H9 (cell line): Measurements from ENCODE around the gene RBL1. TPM values are rescaled to one million over a fixed set of nuclear protein-coding genes. Genes with fewer than 3 reads are reported as not detected.

ENCODE experiments used
- DNase-seq: peaks from one replicate; pipeline ENCODE4 v3.0.0-alpha.2; 2017
- H2AFZ ChIP-seq: one replicate; pipeline ENCODE4 v1.6.1; 2013; ENCODE audit warnings: mild to moderate bottlenecking, low read length, control low read depth, moderate library complexity
- H2AK5ac ChIP-seq: 2 replicates; pipeline ENCODE4 v1.6.1; 2013; ENCODE audit warnings: low read length, control low read depth, mixed read lengths; ENCODE audit not compliant: insufficient read length
- H2BK120ac ChIP-seq: one replicate; pipeline ENCODE4 v1.6.1; 2013; ENCODE audit warnings: low read depth, mild to moderate bottlenecking, low read length, control low read depth, inconsistent platforms; ENCODE audit not compliant: poor library complexity, severe bottlenecking
- H2BK12ac ChIP-seq: 2 replicates; pipeline ENCODE4 v1.6.1; 2013; ENCODE audit warnings: low read length, control low read depth, mixed read lengths, low read depth; ENCODE audit not compliant: insufficient read length
- H2BK15ac ChIP-seq: 2 replicates; pipeline ENCODE4 v1.6.1; 2013; ENCODE audit warnings: low read depth, low read length, control low read depth
- H2BK20ac ChIP-seq: one replicate; pipeline ENCODE4 v1.6.1; 2013; ENCODE audit warnings: low read depth, mild to moderate bottlenecking, low read length, control low read depth, inconsistent platforms; ENCODE audit not compliant: poor library complexity, severe bottlenecking
- H2BK5ac ChIP-seq: 2 replicates; pipeline ENCODE4 v1.6.1; 2013; ENCODE audit warnings: low read length, control low read depth, mixed read lengths; ENCODE audit not compliant: insufficient read length
- H3K14ac ChIP-seq: 2 replicates; pipeline ENCODE4 v1.6.1; 2013; ENCODE audit warnings: low read length, control low read depth; ENCODE audit not compliant: insufficient read depth
- H3K18ac ChIP-seq: 2 replicates; pipeline ENCODE4 v1.6.1; 2013; ENCODE audit warnings: low read depth, mild to moderate bottlenecking, mixed read lengths, low read length, control low read depth; ENCODE audit not compliant: insufficient read length
- H3K23ac ChIP-seq: 2 replicates; pipeline ENCODE4 v1.6.1; 2013; ENCODE audit warnings: low read length, control low read depth, mixed read lengths, low read depth; ENCODE audit not compliant: insufficient read length
- H3K23me2 ChIP-seq: 2 replicates; pipeline ENCODE4 v1.6.1; 2013; ENCODE audit warnings: low read depth, mild to moderate bottlenecking, mixed read lengths, low read length, control low read depth; ENCODE audit not compliant: insufficient read length, poor library complexity, severe bottlenecking
- H3K27ac ChIP-seq: 2 replicates; pipeline ENCODE4 v1.5.1; 2013; ENCODE audit warnings: low read length, control low read depth, mixed read lengths, low read depth; ENCODE audit not compliant: insufficient read length
- H3K27me3 ChIP-seq: 2 replicates; pipeline ENCODE4 v1.6.1; 2013; ENCODE audit warnings: low read length, control low read depth, inconsistent platforms; ENCODE audit not compliant: insufficient read depth
- H3K4ac ChIP-seq: 2 replicates; pipeline ENCODE4 v1.6.1; 2013; ENCODE audit warnings: low read depth, mild to moderate bottlenecking, control low read depth, inconsistent platforms, low read length, moderate library complexity
- H3K4me1 ChIP-seq: 2 replicates; pipeline ENCODE4 v1.6.1; 2013; ENCODE audit warnings: low read length, control low read depth, inconsistent platforms; ENCODE audit not compliant: insufficient read depth
- H3K4me2 ChIP-seq: 2 replicates; pipeline ENCODE4 v1.6.1; 2013; ENCODE audit warnings: low read length, control low read depth, mixed read lengths; ENCODE audit not compliant: insufficient read length, insufficient read depth
- H3K56ac ChIP-seq: 2 replicates; pipeline ENCODE4 v1.6.1; 2013; ENCODE audit warnings: low read depth, mild to moderate bottlenecking, mixed read lengths, low read length, control low read depth; ENCODE audit not compliant: insufficient read length
- H3K79me1 ChIP-seq: 2 replicates; pipeline ENCODE4 v1.6.1; 2013; ENCODE audit warnings: low read depth, mild to moderate bottlenecking, moderate library complexity, low read length, control low read depth, inconsistent platforms; ENCODE audit not compliant: insufficient read depth, poor library complexity, severe bottlenecking
- H3K79me2 ChIP-seq: 2 replicates; pipeline ENCODE4 v1.6.1; 2013; ENCODE audit warnings: low read length, control low read depth, inconsistent platforms; ENCODE audit not compliant: insufficient read depth
- H3K9ac ChIP-seq: 2 replicates; pipeline ENCODE4 v1.6.1; 2013; ENCODE audit warnings: low read length, control low read depth, mixed read lengths; ENCODE audit not compliant: insufficient read length; ENCODE audit errors: extremely low read depth
- H3K9me3 ChIP-seq: one replicate; pipeline ENCODE4 v1.6.1; 2013; ENCODE audit warnings: low read depth, low read length, inconsistent platforms; ENCODE audit not compliant: control insufficient read depth
- H3T11ph ChIP-seq: one replicate; pipeline ENCODE4 v1.6.1; 2013; ENCODE audit warnings: mild to moderate bottlenecking, low read length, control low read depth, inconsistent platforms
- H4K20me1 ChIP-seq: one replicate; pipeline ENCODE4 v1.6.1; 2013; ENCODE audit not compliant: control insufficient read depth, insufficient read length, insufficient read depth
- H4K5ac ChIP-seq: 2 replicates; pipeline ENCODE4 v1.6.1; 2013; ENCODE audit warnings: low read depth, mild to moderate bottlenecking, mixed read lengths, low read length, control low read depth; ENCODE audit not compliant: insufficient read length
- H4K8ac ChIP-seq: replicated peaks from 2 replicates; pipeline ENCODE4 v1.6.1; 2013; ENCODE audit warnings: low read length, control low read depth, mixed read lengths, low read depth; ENCODE audit not compliant: insufficient read length
- H4K91ac ChIP-seq: 2 replicates; pipeline ENCODE4 v1.6.1; 2013; ENCODE audit warnings: low read depth, mild to moderate bottlenecking, moderate library complexity, mixed read lengths, low read length, control low read depth; ENCODE audit not compliant: insufficient read length
- H3K27ac Mint-ChIP-seq, 3 experiments: 2 replicates in 2 of 3; 3 replicates in 1 of 3; pipeline ENCODE4 v1.8.0; 2020 to 2021; ENCODE audit warnings: mixed read lengths in 3 of 3, mild to moderate bottlenecking in 1 of 3, moderate library complexity in 1 of 3
- H3K27me3 Mint-ChIP-seq: 2 replicates; pipeline ENCODE4 v1.8.0; 2021; ENCODE audit warnings: low read depth, mild to moderate bottlenecking, moderate library complexity, mixed read lengths
- H3K36me3 Mint-ChIP-seq, 3 experiments: 2 replicates in 2 of 3; 3 replicates in 1 of 3; pipeline ENCODE4 v1.8.0; 2020 to 2021; ENCODE audit warnings: low read depth in 3 of 3, mixed read lengths in 3 of 3; ENCODE audit not compliant: insufficient read depth in 1 of 3
- H3K4me1 Mint-ChIP-seq, 2 experiments: 2 replicates each; pipeline ENCODE4 v1.8.0; 2020; ENCODE audit warnings: mixed read lengths in 2 of 2
- H3K4me3 Mint-ChIP-seq, 2 experiments: 2 replicates in 1 of 2; 3 replicates in 1 of 2; pipeline ENCODE4 v1.8.0; 2020 to 2021; ENCODE audit warnings: mild to moderate bottlenecking in 2 of 2, mixed read lengths in 2 of 2, moderate library complexity in 1 of 2
- H3K9me3 Mint-ChIP-seq, 2 experiments: 2 replicates in 1 of 2; 3 replicates in 1 of 2; pipeline ENCODE4 v1.8.0; 2020; ENCODE audit warnings: mild to moderate bottlenecking in 2 of 2, mixed read lengths in 2 of 2, moderate library complexity in 1 of 2
- CTCF ChIP-seq: fragments of 200-600 bp; sonication (generic); conservative IDR thresholded peaks from 3 replicates; pipeline ENCODE4 v1.8.0; 2021; ENCODE audit warnings: antibody characterized with exemption, mild to moderate bottlenecking
- WGBS: extraction: QIAGEN DNeasy Blood & Tissue Kit; methylation state at CpG from one replicate; pipeline ENCODE4 v1.1.7; 2013; ENCODE audit warnings: missing lambda C conversion rate, low lambda C conversion rate, mixed read lengths; ENCODE audit not compliant: insufficient read length; ENCODE audit errors: extremely low coverage; 5-methylcytosine and 5-hydroxymethylcytosine counted together
- total RNA-seq: library from RNA; stranded (reverse); gene quantifications from 2 replicates; pipeline ENCODE4 v1.2.1, GENCODE V29; 2021

RBL1 gene
- total RNA-seq, 1 experiment from 2014 or later, result 14.1 TPM

- no peaks in the 10 kb centered on the region; a peak in 1 of 5 replicates for H3K9me3 Mint-ChIP-seq
- H2BK120ac ChIP-seq, result no peak overlapping the region
- H4K8ac ChIP-seq, result no peak overlapping the region
- no peak overlapping the region for H2AK5ac ChIP-seq
- H4K20me1 ChIP-seq, result no peaks in the 10 kb centered on the region
- no peak overlapping the region for H3K56ac ChIP-seq
- H3K23me2 ChIP-seq, result peaks cover 6% of the 10 kb centered on the region
- peaks cover 11 to 14% of the 10 kb centered on the region in 2 experiments for H3K4me1 Mint-ChIP-seq
- no peak overlapping the region for H3K4me3 Mint-ChIP-seq
- no peak overlapping the region for H2BK12ac ChIP-seq
- no peak overlapping the region for H4K91ac ChIP-seq
- H3K9me3 ChIP-seq, result no peaks in the 10 kb centered on the region
- H4K5ac ChIP-seq, result no peak overlapping the region
- no peak overlapping the region for H2AFZ ChIP-seq
- H3K27me3 ChIP-seq, result no peaks in the 10 kb centered on the region
- no peaks in the 10 kb centered on the region for H3K27me3 Mint-ChIP-seq
- peaks cover 9% of the 10 kb centered on the region for H3K79me1 ChIP-seq
- no peak overlapping the region for H2BK20ac ChIP-seq
- H3K36me3 Mint-ChIP-seq, result peaks cover 16 to 57% (median 55%) of the 10 kb centered on the region in 3 experiments
- no peak overlapping the region for H2BK5ac ChIP-seq
- no peak overlapping the region for H3K18ac ChIP-seq
- no peak overlapping the region for H3K14ac ChIP-seq
- H2BK15ac ChIP-seq, result no peak overlapping the region
- H3K4ac ChIP-seq, result no peak overlapping the region
- H3K27ac Mint-ChIP-seq, result no peak overlapping the region
- no peak overlapping the region for H3K4me2 ChIP-seq
- no peak for TF ChIP-seq CTCF
- H3K79me2 ChIP-seq, result peaks cover 2% of the 10 kb centered on the region; the same call in 1 of the 2 replicates
- H3T11ph ChIP-seq, result no peak overlapping the region
- no peak for DNase-seq
- WGBS, result no CpG with 5 or more reads among the region's 2 CpGs
- no peak overlapping the region for H3K27ac ChIP-seq
- no peak overlapping the region for H3K23ac ChIP-seq
- no peak overlapping the region for H3K9ac ChIP-seq
- H3K4me1 ChIP-seq, result 0 out of 2 replicates have a peak, but pooled peaks cover 1% of the 10 kb centered on the region
Observed at GRCh38 chr20:37090407-37090806, 5.4 kb downstream of the RBL1 start.
